Panc1 (cell line): ENCODE results near the gene TENM3.

Experiments used
- POLR2AphosphoS5 ChIP-seq: IDR thresholded peaks from 2 replicates; pipeline ENCODE4 v1.6.1; 2012; ENCODE audit warnings: mild to moderate bottlenecking, low read depth, low read length, moderate library complexity
- TF ChIP-seq, protein P1 (sequence below): fragments of 450-650 bp; IDR thresholded peaks from 2 replicates; pipeline ENCODE4 v1.5.1; 2017; ENCODE audit warnings: mild to moderate bottlenecking

DNA sequence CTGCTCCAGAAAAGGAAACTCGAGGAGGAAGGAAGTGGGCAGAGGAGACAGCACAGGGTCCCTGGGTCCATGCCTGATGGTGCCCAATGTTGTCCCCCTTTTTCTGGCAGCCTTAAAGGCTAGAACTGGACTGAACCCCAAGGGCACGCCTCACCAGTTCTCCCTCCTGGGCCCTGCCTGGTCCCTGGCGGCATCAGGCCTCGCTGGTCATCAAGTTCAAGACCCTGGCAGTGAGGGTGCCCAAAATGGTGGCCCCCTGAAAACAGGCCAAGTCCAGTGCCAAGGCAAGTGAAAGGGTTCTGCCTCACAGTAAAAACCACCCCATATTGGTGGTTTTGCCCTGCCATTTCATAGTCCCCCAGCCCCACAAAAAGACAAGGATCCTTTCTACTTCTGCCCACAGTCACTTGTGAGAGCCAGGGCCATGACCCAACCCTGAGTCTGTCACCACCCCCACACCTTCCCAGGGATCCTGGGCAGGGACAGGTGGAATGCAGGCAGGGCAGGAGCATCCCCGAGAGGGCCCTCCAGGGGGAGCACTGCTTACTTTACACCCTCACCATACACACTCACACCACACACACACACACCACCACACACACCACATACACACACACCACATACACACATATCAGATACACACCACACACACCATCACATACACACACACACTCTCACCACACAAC lies 566.4 kb downstream of the TENM3 start:
- TF ChIP-seq, protein P1, sequence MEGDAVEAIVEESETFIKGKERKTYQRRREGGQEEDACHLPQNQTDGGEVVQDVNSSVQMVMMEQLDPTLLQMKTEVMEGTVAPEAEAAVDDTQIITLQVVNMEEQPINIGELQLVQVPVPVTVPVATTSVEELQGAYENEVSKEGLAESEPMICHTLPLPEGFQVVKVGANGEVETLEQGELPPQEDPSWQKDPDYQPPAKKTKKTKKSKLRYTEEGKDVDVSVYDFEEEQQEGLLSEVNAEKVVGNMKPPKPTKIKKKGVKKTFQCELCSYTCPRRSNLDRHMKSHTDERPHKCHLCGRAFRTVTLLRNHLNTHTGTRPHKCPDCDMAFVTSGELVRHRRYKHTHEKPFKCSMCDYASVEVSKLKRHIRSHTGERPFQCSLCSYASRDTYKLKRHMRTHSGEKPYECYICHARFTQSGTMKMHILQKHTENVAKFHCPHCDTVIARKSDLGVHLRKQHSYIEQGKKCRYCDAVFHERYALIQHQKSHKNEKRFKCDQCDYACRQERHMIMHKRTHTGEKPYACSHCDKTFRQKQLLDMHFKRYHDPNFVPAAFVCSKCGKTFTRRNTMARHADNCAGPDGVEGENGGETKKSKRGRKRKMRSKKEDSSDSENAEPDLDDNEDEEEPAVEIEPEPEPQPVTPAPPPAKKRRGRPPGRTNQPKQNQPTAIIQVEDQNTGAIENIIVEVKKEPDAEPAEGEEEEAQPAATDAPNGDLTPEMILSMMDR = no peak
- no peak for TF ChIP-seq POLR2AphosphoS5
